GM12892 (cell line): ENCODE data around the gene GEMIN7.

ENCODE experiments used
- POLR2A ChIP-seq: IDR thresholded peaks from 2 replicates; pipeline ENCODE4 v1.6.1; 2011; ENCODE audit warnings: low read depth, low read length, control low read depth
- POLR2AphosphoS5 ChIP-seq: IDR thresholded peaks from 2 replicates; pipeline ENCODE4 v1.6.1; 2011; ENCODE audit warnings: low read depth, low read length, control low read depth
- TAF1 ChIP-seq: IDR thresholded peaks from 2 replicates; pipeline ENCODE4 v1.6.1; 2011; ENCODE audit warnings: low read depth, mild to moderate bottlenecking, control low read depth, low read length, borderline replicate concordance

DNA sequence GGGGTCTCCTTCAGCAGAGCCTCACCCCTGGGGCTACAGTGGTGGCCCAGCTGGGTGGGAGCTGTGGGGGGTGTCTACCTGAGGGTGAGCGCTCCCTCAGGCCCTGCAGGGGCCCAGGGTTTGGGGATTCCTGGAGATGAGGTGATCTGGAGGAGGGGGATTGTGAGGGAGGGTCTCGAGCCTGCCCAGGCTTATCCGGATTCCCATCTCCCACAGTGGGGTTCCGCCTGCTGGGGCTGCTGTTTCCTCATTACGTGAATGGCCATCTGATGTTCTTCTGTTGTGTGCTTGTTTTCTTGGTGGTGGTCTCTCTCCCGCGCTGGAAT, 18.4 kb downstream of the GEMIN7 start:
- TF ChIP-seq POLR2AphosphoS5, result no peak
- TF ChIP-seq TAF1, result no peak
- no peak for TF ChIP-seq POLR2A
